ENCODE data around the gene LSAMP. TPM values are rescaled to one million over a fixed set of nuclear protein-coding genes. Genes with fewer than 3 reads are reported as not detected.

LSAMP gene
- total and polyA plus RNA-seq, 9 of the 15 experiments (the other 6 are each of a cell fraction or from before 2014, with no cell fraction given), result 0.09 to 0.11 TPM; not detected in 7

DNA sequence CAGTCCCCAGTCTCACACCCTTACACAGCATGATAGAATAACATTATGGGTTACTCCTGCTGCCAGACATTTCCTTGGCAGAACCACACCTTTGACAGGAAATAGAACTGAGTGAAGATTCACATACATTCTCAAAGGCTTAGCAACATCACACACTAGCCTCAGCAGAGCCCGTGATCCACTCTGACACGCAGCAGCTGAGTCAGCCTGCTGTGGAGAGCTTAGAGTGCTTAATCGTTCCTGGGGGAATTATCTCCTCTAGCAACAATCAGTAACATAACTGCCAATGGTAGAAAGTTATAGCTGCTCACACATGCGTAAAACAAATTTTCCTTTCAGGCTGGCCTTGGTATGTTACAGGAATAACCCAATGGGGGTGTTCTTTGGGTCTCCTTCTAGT is 439.9 kb downstream of the LSAMP start (continued):
- TF ChIP-seq, protein P1, sequence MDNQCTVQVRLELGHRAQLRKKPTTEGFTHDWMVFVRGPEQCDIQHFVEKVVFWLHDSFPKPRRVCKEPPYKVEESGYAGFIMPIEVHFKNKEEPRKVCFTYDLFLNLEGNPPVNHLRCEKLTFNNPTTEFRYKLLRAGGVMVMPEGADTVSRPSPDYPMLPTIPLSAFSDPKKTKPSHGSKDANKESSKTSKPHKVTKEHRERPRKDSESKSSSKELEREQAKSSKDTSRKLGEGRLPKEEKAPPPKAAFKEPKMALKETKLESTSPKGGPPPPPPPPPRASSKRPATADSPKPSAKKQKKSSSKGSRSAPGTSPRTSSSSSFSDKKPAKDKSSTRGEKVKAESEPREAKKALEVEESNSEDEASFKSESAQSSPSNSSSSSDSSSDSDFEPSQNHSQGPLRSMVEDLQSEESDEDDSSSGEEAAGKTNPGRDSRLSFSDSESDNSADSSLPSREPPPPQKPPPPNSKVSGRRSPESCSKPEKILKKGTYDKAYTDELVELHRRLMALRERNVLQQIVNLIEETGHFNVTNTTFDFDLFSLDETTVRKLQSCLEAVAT (IDR thresholded peaks at IDR 0.05), result peak in 1 of 2 experiments; percentile 35; a peak in 1 of 4 replicates
- TF ChIP-seq JUN (IDR thresholded peaks at IDR 0.05; ENCODE audit: borderline replicate concordance, low read depth, low read length) (peak; percentile 34; the same call in 1 of the 2 replicates), JUN (CRISPR knock-in tag; IDR thresholded peaks at IDR 0.05; ENCODE audit: borderline replicate concordance) (no peak), TBP (optimal IDR thresholded peaks at IDR 0.05; ENCODE audit: low read depth, low read length) (no peak), TRIM28 (IDR thresholded peaks at IDR 0.05) (no peak), C11orf30 (IDR thresholded peaks at IDR 0.05; ENCODE audit: low read depth) (peak; percentile 15; the same call in 1 of the 2 replicates), NFATC3 (IDR thresholded peaks at IDR 0.05) (no peak), ZNF76 (CRISPR knock-in tag; IDR thresholded peaks at IDR 0.05; ENCODE audit: borderline replicate concordance) (no peak), KLF16 (IDR thresholded peaks at IDR 0.05) (no peak), NFE2 (IDR thresholded peaks at IDR 0.05; ENCODE audit: low read depth) (peak; percentile 35; the same call in 1 of the 2 replicates), LEF1 (IDR thresholded peaks at IDR 0.05) (no peak), BCL6 (CRISPR knock-in tag; IDR thresholded peaks at IDR 0.05) (no peak), ZNF175 (CRISPR knock-in tag; IDR thresholded peaks at IDR 0.05; ENCODE audit: low read depth) (no peak), MEIS2 (IDR thresholded peaks at IDR 0.05; ENCODE audit: partially characterized antibody) (peak; percentile 46), BHLHE40 (IDR thresholded peaks at IDR 0.05; ENCODE audit: low read length) (peak; percentile 23; the same call in 1 of the 2 replicates), SUPT5H (IDR thresholded peaks at IDR 0.05) (no peak)
- TF ChIP-seq, protein P2, sequence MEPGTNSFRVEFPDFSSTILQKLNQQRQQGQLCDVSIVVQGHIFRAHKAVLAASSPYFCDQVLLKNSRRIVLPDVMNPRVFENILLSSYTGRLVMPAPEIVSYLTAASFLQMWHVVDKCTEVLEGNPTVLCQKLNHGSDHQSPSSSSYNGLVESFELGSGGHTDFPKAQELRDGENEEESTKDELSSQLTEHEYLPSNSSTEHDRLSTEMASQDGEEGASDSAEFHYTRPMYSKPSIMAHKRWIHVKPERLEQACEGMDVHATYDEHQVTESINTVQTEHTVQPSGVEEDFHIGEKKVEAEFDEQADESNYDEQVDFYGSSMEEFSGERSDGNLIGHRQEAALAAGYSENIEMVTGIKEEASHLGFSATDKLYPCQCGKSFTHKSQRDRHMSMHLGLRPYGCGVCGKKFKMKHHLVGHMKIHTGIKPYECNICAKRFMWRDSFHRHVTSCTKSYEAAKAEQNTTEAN (CRISPR knock-in tag; IDR thresholded peaks at IDR 0.05), result no peak
- TF ChIP-seq, protein P3, sequence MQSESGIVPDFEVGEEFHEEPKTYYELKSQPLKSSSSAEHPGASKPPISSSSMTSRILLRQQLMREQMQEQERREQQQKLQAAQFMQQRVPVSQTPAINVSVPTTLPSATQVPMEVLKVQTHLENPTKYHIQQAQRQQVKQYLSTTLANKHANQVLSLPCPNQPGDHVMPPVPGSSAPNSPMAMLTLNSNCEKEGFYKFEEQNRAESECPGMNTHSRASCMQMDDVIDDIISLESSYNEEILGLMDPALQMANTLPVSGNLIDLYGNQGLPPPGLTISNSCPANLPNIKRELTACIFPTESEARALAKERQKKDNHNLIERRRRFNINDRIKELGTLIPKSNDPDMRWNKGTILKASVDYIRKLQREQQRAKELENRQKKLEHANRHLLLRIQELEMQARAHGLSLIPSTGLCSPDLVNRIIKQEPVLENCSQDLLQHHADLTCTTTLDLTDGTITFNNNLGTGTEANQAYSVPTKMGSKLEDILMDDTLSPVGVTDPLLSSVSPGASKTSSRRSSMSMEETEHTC (IDR thresholded peaks at IDR 0.05), result no peak
